Left lung (tissue), 10 donors: ENCODE data around the gene EEPD1. TPM values are rescaled to one million over a fixed set of nuclear protein-coding genes. Genes with fewer than 3 reads are reported as not detected.

Source experiments
- ATAC-seq: fragments of 200-7000 bp; cut with Tn5 transposase; one replicate; pipeline ENCODE4 v1.9.1; 2020; ENCODE audit warnings: moderate library complexity
- DNase-seq, 4 donors: peaks; one replicate each; pipeline ENCODE4 v3.0.0-alpha.2; 2013 to 2020
- H3K27ac ChIP-seq, 2 donors: fragments of 200-600 bp; sonication (generic) in 1 of 2; one replicate each; pipeline versions ENCODE4 v1.5.0 to v1.8.0; 2020 to 2021
- H3K27me3 ChIP-seq, 2 donors: fragments of 200-600 bp; sonication (generic) in 1 of 2; one replicate each; pipeline versions ENCODE4 v1.5.0 to v1.8.0; 2020 to 2021
- H3K36me3 ChIP-seq, 2 donors: fragments of 200-600 bp; sonication (generic) in 1 of 2; one replicate each; pipeline versions ENCODE4 v1.5.0 to v1.8.0; 2020 to 2021
- H3K4me1 ChIP-seq, 2 donors: fragments of 200-600 bp; one replicate each; pipeline ENCODE4 v1.8.0; 2021
- H3K4me3 ChIP-seq, 2 donors: fragments of 200-600 bp; sonication (generic) in 1 of 2; one replicate each; pipeline versions ENCODE4 v1.5.0 to v1.8.0; 2020 to 2021; ENCODE audit warnings: mild to moderate bottlenecking in 1 of 2
- H3K9me3 ChIP-seq, 2 donors: fragments of 200-600 bp; sonication (generic) in 1 of 2; one replicate each; pipeline versions ENCODE4 v1.5.0 to v1.8.0; 2020 to 2021
- intact Hi-C, 2 donors: fragments of 100-400 bp; cut with DNase I; formaldehyde crosslinking; loops; one replicate each; pipeline versions ENCODE4 v1.11.2 to v1.14.2; 2022
- polyA plus RNA-seq, 6 donors: library from polyadenylated mRNA; unstranded; fragments of 120-200 nt; gene quantifications; one replicate each; pipeline ENCODE4 v1.2.1, GENCODE V29; 2013; ENCODE audit not compliant: insufficient read length in 6 of 6
- total RNA-seq, 2 donors: library from RNA; stranded (reverse); fragmentation: NEBNext Ultra II Directional; extraction: Animal tissue kit (Norgen Biotek cat#: 25700); gene quantifications; one replicate each; pipeline ENCODE4 v1.2.1, GENCODE V29; 2021
- TF ChIP-seq, protein P1 (sequence below), 2 donors: fragments of 200-600 bp; sonication (generic) in 1 of 2; IDR thresholded peaks; one replicate each; pipeline versions ENCODE4 v1.5.0 to v1.8.0; 2021; ENCODE audit warnings: antibody characterized with exemption in 2 of 2
- donor health status: DM: no; HTN: yes; CAD: no.
- donor health status: DM: no; HTN: no; CAD: no.

Gene EEPD1
- total and polyA plus RNA-seq, 8 donors = 7.8 to 22.8 (median 19.0) TPM

DNA sequence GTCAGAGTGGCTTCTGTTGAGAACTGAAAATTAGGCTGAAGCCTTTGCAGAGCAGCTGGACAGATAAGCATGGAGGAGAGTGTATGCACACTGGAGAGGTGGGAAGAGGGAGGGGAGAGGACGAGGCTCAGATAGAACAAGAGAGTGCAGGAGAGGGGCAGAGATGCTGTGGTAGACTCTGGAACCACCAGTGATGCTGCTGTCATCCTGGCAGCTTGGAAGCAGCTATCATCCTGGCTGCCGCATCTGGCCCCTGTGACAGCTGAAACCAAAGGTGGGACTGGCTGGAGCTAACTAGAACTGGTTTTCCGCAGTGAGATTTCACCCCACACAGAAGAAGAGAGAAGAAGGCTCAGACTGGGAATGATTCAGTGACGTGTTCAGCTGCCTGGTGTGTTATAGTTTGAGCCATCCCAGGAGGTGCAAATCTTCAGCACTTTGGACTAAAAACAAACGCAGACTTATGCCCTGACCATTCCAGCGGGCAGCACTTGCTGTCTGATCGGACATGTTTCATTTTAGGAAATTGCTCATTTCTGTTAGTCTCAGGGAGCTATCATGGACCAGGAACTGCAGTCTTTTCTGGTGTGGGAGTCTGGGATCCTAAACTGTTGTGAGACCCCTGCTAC lies 38.4 kb downstream of the EEPD1 start:
- Histone ChIP-seq H3K27ac (peak overlapping the region in 1 of 2 donors; percentile 82), H3K4me1 (peaks cover 0 to 52% of the 10 kb centered on the region in 2 donors), H3K36me3 (no peaks in the 10 kb centered on the region), H3K9me3 (no peaks in the 10 kb centered on the region), H3K27me3 (no peaks in the 10 kb centered on the region), H3K4me3 (no peak overlapping the region)
- no peak for ATAC-seq
- TF ChIP-seq, protein P1, sequence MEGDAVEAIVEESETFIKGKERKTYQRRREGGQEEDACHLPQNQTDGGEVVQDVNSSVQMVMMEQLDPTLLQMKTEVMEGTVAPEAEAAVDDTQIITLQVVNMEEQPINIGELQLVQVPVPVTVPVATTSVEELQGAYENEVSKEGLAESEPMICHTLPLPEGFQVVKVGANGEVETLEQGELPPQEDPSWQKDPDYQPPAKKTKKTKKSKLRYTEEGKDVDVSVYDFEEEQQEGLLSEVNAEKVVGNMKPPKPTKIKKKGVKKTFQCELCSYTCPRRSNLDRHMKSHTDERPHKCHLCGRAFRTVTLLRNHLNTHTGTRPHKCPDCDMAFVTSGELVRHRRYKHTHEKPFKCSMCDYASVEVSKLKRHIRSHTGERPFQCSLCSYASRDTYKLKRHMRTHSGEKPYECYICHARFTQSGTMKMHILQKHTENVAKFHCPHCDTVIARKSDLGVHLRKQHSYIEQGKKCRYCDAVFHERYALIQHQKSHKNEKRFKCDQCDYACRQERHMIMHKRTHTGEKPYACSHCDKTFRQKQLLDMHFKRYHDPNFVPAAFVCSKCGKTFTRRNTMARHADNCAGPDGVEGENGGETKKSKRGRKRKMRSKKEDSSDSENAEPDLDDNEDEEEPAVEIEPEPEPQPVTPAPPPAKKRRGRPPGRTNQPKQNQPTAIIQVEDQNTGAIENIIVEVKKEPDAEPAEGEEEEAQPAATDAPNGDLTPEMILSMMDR (IDR thresholded peaks at IDR 0.05) = no peak
- no peak for DNase-seq
- intact Hi-C loops = no loop called here

DNA sequence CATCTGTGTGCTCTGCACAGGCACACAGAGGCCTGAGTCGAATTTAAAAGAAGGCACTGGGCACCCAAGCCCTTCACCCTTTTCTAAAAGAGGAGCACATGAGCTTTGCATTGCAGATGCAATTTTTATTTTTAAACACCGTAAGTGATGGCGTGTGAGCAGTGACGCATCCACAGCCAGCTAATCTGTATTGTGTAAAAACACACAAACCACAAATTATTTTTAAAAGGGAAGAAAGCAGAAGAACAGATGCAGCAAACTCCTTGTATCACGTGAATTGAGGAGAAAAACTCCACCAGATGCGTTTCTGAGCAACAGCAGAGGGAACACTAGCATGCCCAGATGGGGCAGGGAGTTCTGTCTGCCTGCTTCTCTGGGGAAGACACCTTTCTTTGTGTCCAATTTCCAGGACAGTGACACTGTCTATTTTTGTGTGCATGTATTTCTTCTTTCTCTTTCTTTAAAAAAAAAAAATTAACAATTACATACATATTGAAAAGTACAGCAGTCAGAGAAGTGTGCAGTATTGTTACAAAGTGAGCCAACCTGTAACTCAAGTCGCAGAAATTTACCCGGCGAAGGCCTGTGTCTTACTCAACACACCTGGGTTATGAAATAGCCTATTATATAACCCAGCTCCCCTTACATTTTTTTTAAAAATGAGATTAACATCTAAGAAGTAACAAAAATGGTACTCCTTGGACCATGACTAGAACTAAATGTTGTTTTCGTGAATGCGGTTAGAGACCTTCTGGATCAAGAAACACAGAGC lies 39.2 kb downstream of the EEPD1 start:
- Histone ChIP-seq H3K27ac (peak overlapping the region in 1 of 2 donors; percentile 82), H3K9me3 (no peaks in the 10 kb centered on the region), H3K4me1 (peaks cover 0 to 45% of the 10 kb centered on the region in 2 donors), H3K36me3 (no peaks in the 10 kb centered on the region), H3K4me3 (no peak overlapping the region), H3K27me3 (no peaks in the 10 kb centered on the region)
- ATAC-seq (peak; percentile 73), DNase-seq (peak in 1 of 4 donors; percentile 60)
- TF ChIP-seq, protein P1 (IDR thresholded peaks at IDR 0.05) = no peak
- intact Hi-C loops = no loop called here

DNA sequence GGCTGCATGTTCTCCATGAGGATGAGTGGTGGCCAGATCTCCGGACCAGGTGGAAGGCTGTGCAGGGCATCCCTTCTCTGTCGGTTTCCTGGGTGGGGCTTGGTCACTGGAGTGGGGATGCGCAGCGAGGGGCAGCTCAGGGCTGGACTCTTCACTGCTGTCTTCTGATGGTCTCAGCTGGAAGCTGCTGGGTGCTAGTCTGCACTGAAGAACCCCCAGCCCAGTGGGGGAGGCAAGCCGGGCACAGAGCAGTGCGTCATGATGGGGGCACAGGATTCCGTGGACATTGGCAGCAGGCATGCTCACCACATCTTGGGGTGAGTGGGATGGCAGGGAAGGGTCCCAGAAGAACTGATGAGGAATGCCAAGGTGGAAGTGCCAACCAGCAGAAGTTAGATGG lies 39.8 kb downstream of the EEPD1 start:
- Histone ChIP-seq H3K9me3 (no peaks in the 10 kb centered on the region), H3K27me3 (no peaks in the 10 kb centered on the region), H3K4me3 (no peak overlapping the region), H3K4me1 (peaks cover 0 to 43% of the 10 kb centered on the region in 2 donors), H3K27ac (peak overlapping the region in 1 of 2 donors; percentile 82), H3K36me3 (no peaks in the 10 kb centered on the region)
- TF ChIP-seq, protein P1 (IDR thresholded peaks at IDR 0.05) = no peak
- DNase-seq = no peak
- intact Hi-C loops = no loop called here
- ATAC-seq = no peak

DNA sequence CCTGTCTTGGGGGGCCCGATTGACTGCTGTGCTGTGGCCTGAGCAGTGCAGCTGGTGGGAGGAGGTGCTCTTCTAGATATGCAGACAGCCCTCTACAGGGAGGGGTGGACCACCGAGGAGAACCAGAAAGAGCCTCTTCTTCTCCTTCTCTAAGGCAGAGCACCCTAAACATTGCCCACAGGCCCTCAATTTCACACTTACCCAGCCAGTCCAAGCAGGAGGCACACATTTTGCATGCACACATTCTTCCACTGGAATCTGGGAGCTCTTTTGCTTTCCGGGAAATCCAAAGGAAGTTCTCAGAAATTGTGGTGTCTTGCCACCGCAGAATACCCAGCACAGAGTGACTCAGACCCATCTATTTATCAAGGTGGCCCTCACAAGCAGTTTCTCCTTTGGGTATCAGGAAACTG lies 45.8 kb downstream of the EEPD1 start:
- H3K27ac ChIP-seq = no peak overlapping the region
- no peaks in the 10 kb centered on the region for H3K36me3 ChIP-seq
- H3K27me3 ChIP-seq = no peaks in the 10 kb centered on the region
- ATAC-seq (no peak), DNase-seq (no peak)
- intact Hi-C loops = no loop called here
- H3K9me3 ChIP-seq = no peaks in the 10 kb centered on the region
- H3K4me1 ChIP-seq = peaks cover 5 to 29% of the 10 kb centered on the region in 2 donors
- H3K4me3 ChIP-seq = no peak overlapping the region
- TF ChIP-seq, protein P1 (IDR thresholded peaks at IDR 0.05) = no peak

DNA sequence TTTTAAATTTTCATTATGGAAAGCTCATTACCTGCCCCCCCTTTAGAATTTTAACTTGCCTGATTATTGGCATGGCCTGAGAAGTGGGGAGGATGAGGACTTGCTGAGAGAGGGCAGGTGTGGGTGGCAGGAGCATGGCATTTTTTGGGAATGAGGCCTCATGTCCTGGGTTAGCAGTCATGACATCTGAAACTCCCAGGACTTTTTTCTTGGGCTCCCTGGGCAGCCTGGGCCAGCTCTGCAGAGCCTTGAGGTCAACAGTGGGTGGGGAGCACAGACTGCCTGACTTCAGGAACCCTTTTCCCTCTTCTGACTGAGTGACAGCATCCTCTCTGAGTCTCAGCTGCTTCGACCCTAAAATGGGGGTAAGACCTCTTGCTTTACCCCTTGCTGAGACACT lies 46.3 kb downstream of the EEPD1 start:
- intact Hi-C loops = no loop called here
- TF ChIP-seq, protein P1 (IDR thresholded peaks at IDR 0.05) = no peak
- Histone ChIP-seq H3K4me3 (no peak overlapping the region), H3K27ac (no peak overlapping the region), H3K4me1 (peaks cover 5 to 24% of the 10 kb centered on the region in 2 donors), H3K27me3 (no peaks in the 10 kb centered on the region), H3K36me3 (no peaks in the 10 kb centered on the region), H3K9me3 (no peaks in the 10 kb centered on the region)
- no peak for ATAC-seq
- no peak for DNase-seq
